Esophagus muscularis mucosa (tissue), 4 donors: Measurements from ENCODE around the gene CTDP1. TPM values are rescaled to one million over a fixed set of nuclear protein-coding genes. Genes with fewer than 3 reads are reported as not detected.
"Not testable (repeated sequence)": the region's sequence is repeated elsewhere in the genome, so short reads cannot be mapped to it uniquely, and the experiment has no call there.

Experiments
- DNase-seq: peaks from one replicate; pipeline ENCODE4 v3.0.0-alpha.2; 2017; ENCODE audit errors: extremely low spot score
- H3K27ac ChIP-seq, 4 donors: fragments of 200-600 bp; sonication (generic); replicated peaks in 1 of 4; 1 replicate in 3 of 4; 2 replicates in 1 of 4; pipeline ENCODE4 v1.5.1; 2016 to 2019; ENCODE audit warnings: mild to moderate bottlenecking in 1 of 4
- H3K27me3 ChIP-seq, 4 donors: fragments of 200-600 bp; sonication (generic); one replicate each; pipeline versions ENCODE4 v1.5.1 to v1.6.0; 2016 to 2019
- H3K36me3 ChIP-seq, 4 donors: fragments of 200-600 bp; sonication (generic); one replicate each; pipeline ENCODE4 v1.5.1; 2016 to 2019
- H3K4me1 ChIP-seq, 4 donors: fragments of 200-600 bp; sonication (generic); one replicate each; pipeline ENCODE4 v1.5.1; 2016 to 2019
- H3K4me3 ChIP-seq, 4 donors: fragments of 200-600 bp; sonication (generic); 1 replicate in 2 of 4; 2 replicates in 2 of 4; pipeline ENCODE4 v1.5.1; 2016 to 2019; ENCODE audit warnings: mild to moderate bottlenecking in 4 of 4, moderate library complexity in 1 of 4
- H3K9me3 ChIP-seq, 4 donors: fragments of 200-600 bp; sonication (generic); 1 replicate in 3 of 4; 2 replicates in 1 of 4; pipeline ENCODE4 v1.5.1; 2016 to 2019
- CTCF ChIP-seq, 3 experiments: fragments of 200-600 bp in 2 of 3; fragments of 450-650 bp in 1 of 3; sonication (generic) in 2 of 3; IDR thresholded peaks; one replicate each; pipeline ENCODE4 v1.5.1; 2017 to 2019; ENCODE audit warnings: antibody characterized with exemption in 3 of 3, mild to moderate bottlenecking in 2 of 3, moderate library complexity in 1 of 3
- EP300 ChIP-seq: sonication (generic); formaldehyde crosslinking; IDR thresholded peaks from one replicate; pipeline ENCODE4 v1.6.1; 2017; ENCODE audit warnings: antibody characterized with exemption
- POLR2A ChIP-seq: fragments of 450-650 bp; IDR thresholded peaks from one replicate; pipeline ENCODE4 v1.6.1; 2017; ENCODE audit warnings: antibody characterized with exemption, moderate library complexity, mild to moderate bottlenecking, low read depth
- POLR2AphosphoS5 ChIP-seq, 2 donors: sonication (generic); formaldehyde crosslinking; IDR thresholded peaks; one replicate each; pipeline ENCODE4 v1.6.1; 2017; ENCODE audit warnings: antibody characterized with exemption in 2 of 2
- WGBS: methylation state at CpG from one replicate; pipeline ENCODE4 v1.1.5; 2018; 5-methylcytosine and 5-hydroxymethylcytosine counted together
- intact Hi-C: fragments of 100-400 bp; cut with DNase I; formaldehyde crosslinking; loops from one replicate; pipeline ENCODE4 v1.15.1; 2023
- total RNA-seq, 4 donors: library from RNA; depleted of rRNA; stranded (reverse); fragments of >200 nt; gene quantifications; one replicate each; pipeline versions ENCODE4 v1.1.0 to v1.2.1, GENCODE V29; 2016

Gene CTDP1
- total RNA-seq, 4 donors from 2014 or later = 22.0 to 28.5 (median 24.5) TPM

GRCh38 chr18:79749251-79750191, 69.9 kb downstream of the CTDP1 start:
- WGBS = 80% methylated on average over 49 of the region's 49 CpGs
- intact Hi-C loops = no loop called here
- TF ChIP-seq POLR2AphosphoS5 (IDR thresholded peaks at IDR 0.05) (no peak), CTCF (IDR thresholded peaks at IDR 0.05) (no peak), POLR2A (no peak), EP300 (no peak)
- Histone ChIP-seq H3K36me3 (peaks cover 20 to 63% (median 41%) of the 10 kb centered on the region in 4 donors), H3K4me3 (no peak overlapping the region), H3K27ac (no peak overlapping the region), H3K9me3 (no peaks in the 10 kb centered on the region), H3K27me3 (no peaks in the 10 kb centered on the region), H3K4me1 (peaks cover 0 to 8% (median 0%) of the 10 kb centered on the region in 4 donors)
- no peak for DNase-seq

- no peak for DNase-seq
- TF ChIP-seq EP300 (no peak), POLR2AphosphoS5 (IDR thresholded peaks at IDR 0.05) (no peak), CTCF (IDR thresholded peaks at IDR 0.05) (no peak), POLR2A (no peak)
- H3K4me3 ChIP-seq = no peak overlapping the region
- WGBS = 91% methylated on average over 13 of the region's 13 CpGs
- intact Hi-C loops = no loop called here
- H3K27ac ChIP-seq = no peak overlapping the region
- peaks cover 0 to 8% (median 0%) of the 10 kb centered on the region in 4 donors for H3K4me1 ChIP-seq
- H3K9me3 ChIP-seq = no peaks in the 10 kb centered on the region
- no peaks in the 10 kb centered on the region for H3K27me3 ChIP-seq
- peaks cover 26 to 73% (median 55%) of the 10 kb centered on the region in 4 donors for H3K36me3 ChIP-seq
Observed at GRCh38 chr18:79750980-79751571, 71.5 kb downstream of the CTDP1 start.

GRCh38 chr18:79751918-79752578, 72.4 kb downstream of the CTDP1 start:
- H3K9me3 ChIP-seq, H3K27me3 ChIP-seq, intact Hi-C loops, H3K4me3 ChIP-seq, H3K27ac ChIP-seq, DNase-seq, H3K4me1 ChIP-seq: not testable (repeated sequence)
- WGBS = 100% methylated on average over 7 of the region's 20 CpGs
- H3K36me3 ChIP-seq = peaks cover 26 to 69% (median 51%) of the 10 kb centered on the region in 4 donors

GRCh38 chr18:79752946-79753345, 73.3 kb downstream of the CTDP1 start:
- 90% methylated on average over 6 of the region's 8 CpGs for WGBS
- intact Hi-C loops = not testable (repeated sequence)

GRCh38 chr18:79753391-79753851, 73.8 kb downstream of the CTDP1 start:
- H3K27ac ChIP-seq = no peak overlapping the region
- WGBS = 91% methylated on average over 25 of the region's 27 CpGs
- H3K36me3 ChIP-seq = peaks cover 23 to 57% (median 40%) of the 10 kb centered on the region in 4 donors
- TF ChIP-seq EP300 (no peak), CTCF (IDR thresholded peaks at IDR 0.05) (no peak), POLR2A (no peak)
- intact Hi-C loops = no loop called here
- no peaks in the 10 kb centered on the region for H3K27me3 ChIP-seq
- H3K9me3 ChIP-seq = peaks cover 0 to 8% (median under 1%) of the 10 kb centered on the region in 4 donors
- no peak for DNase-seq
- peaks cover 0 to 8% (median 0%) of the 10 kb centered on the region in 4 donors for H3K4me1 ChIP-seq
- H3K4me3 ChIP-seq = no peak overlapping the region

More at GRCh38 chr18:79752946-79753345, 73.3 kb downstream of the CTDP1 start:
- not testable (repeated sequence) for DNase-seq, H3K9me3 ChIP-seq, H3K4me1 ChIP-seq, H3K4me3 ChIP-seq, H3K27ac ChIP-seq, H3K27me3 ChIP-seq
- H3K36me3 ChIP-seq = peaks cover 26 to 61% (median 43%) of the 10 kb centered on the region in 4 donors
